Subcutaneous adipose tissue (tissue), 4 donors: Measurements from ENCODE around the gene M6PR. TPM values are rescaled to one million over a fixed set of nuclear protein-coding genes. Genes with fewer than 3 reads are reported as not detected.

Source experiments
- CTCF ChIP-seq: fragments of 450-650 bp; IDR thresholded peaks from one replicate; pipeline ENCODE4 v1.5.1; 2016; ENCODE audit warnings: low read depth, mild to moderate bottlenecking, control low read depth, antibody characterized with exemption, moderate library complexity
- total RNA-seq, 4 donors: library from RNA; depleted of rRNA; stranded (reverse); fragments of >200 nt; gene quantifications; one replicate each; pipeline ENCODE4 v1.1.0, GENCODE V29; 2016

The M6PR gene
- total RNA-seq, 4 donors from 2014 or later = 101 to 161 (median 114) TPM

DNA sequence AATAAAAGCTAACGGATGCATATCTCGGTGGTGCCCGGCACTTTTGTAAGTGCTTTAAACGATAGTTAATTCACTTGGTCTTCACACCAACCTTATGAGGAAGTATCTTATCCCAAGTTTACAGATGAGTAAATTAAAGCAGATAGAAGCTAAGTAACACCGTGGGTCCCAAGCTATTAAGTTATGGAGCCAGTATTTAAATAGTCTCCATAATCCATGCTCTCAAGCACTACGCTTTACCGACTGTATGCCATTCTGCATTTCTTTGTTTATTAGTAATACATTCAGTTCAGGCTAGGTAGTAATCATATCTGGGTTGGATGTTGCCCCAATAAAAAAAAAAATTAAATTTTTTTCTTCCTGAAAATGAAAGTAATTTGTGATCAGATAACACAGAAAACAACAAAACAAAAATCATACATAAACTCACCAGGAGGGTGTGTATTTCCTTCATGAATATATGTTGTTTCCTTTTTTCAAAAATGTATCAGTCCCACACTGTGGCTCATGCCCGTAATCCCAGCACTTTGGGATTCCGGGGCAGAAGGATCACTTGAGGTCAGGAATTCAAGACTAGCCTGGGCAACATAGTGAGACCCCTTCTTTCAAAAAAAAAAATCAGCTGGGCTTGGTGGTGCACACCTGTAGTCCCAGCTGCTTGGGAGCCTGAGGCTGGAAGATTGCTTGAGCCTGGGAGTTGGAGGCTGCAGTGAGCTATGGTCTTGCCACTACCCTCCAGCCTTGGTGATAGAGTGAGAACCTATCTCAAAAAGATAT, 1.4 kb upstream of the M6PR start:
- no peak for TF ChIP-seq CTCF

GRCh38 chr12:8950221-8950527, 729 bp upstream of the M6PR start:
- TF ChIP-seq CTCF = no peak

DNA sequence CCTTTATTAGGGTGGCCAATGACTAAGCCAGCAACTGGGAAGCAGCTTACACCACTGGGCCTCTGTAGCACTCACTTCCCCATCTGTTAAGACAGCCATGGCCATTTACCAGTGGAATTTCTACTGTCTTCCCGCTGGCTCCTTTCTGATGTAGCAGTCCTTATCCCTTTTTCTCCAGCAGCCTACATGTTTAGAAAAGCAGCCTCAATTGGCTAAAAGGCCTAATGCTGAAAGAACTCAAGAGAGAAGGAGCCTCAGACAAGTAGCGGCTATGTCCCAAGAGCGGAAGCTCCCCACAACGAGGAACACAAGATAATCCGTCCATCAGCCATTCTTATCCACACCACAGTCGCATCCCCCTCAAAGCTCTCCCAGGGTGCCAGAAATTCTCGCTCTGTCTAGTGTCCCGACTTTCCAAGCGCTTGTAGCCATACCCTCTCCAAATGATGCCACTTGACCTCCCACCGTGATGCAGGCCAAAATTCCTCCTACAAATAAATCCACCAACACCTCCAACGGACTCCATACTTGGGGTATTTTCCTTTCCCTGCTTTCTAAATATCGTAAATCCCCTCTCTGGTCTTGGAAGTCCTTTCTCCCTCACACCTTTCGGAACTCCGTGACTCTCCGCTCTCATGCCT, 624 bp downstream of the M6PR start:
- no peak for TF ChIP-seq CTCF

GRCh38 chr12:8947737-8948136, 1.7 kb downstream of the M6PR start:
- no peak for TF ChIP-seq CTCF

DNA sequence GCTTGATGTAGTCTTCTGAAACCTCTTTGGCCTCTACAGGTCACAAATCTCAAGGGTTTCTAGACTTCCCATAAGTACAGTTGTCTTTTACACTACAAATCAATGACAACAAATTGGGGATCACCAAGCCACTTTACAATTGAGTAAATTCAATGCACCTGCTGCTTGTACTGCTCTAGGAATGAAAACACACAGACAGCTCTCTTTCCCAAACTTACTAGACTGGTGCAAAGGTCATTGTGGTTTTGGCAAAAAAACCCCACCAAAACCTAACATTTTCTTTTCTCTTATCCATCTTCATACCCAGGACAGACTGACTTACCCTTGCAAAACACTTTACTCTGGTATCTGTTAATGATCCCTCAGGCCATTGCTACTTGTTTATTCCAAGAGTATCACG, 2.7 kb downstream of the M6PR start:
- TF ChIP-seq CTCF = no peak

GRCh38 chr12:8943565-8944186, 5.8 kb downstream of the M6PR start:
- no peak for TF ChIP-seq CTCF

- TF ChIP-seq CTCF = no peak
Measured at GRCh38 chr12:8941691-8942478, 7.6 kb downstream of the M6PR start.
